ENCODE data around the gene TENM3. TPM values are rescaled to one million over a fixed set of nuclear protein-coding genes. Genes with fewer than 3 reads are reported as not detected.

The TENM3 gene
- total RNA-seq, 1 experiment from 2014 or later, result 0.87 TPM

GRCh38 chr4:182222766-182223165 is 20.4 kb upstream of the TENM3 start:
- H3K27me3 ChIP-seq (ENCODE audit: low read length), result no peaks in the 10 kb centered on the region
- no peak overlapping the region for H3K27ac ChIP-seq (ENCODE audit: low read length)
- H3K79me2 ChIP-seq (ENCODE audit: low read length), result no peaks in the 10 kb centered on the region
- no peak overlapping the region for H2AFZ ChIP-seq (ENCODE audit: low read length)
- no peaks in the 10 kb centered on the region for H4K20me1 ChIP-seq (ENCODE audit: low read length)
- H3K4me3 ChIP-seq (ENCODE audit: low read length), result no peak overlapping the region
- H3K4me1 ChIP-seq (ENCODE audit: insufficient read depth, low read length), result no peaks in the 10 kb centered on the region
- H3K9ac ChIP-seq (ENCODE audit: low read length), result no peak overlapping the region
- H3K9me2 ChIP-seq (replicated peaks; ENCODE audit: low read length), result no peaks in the 10 kb centered on the region
- no peak overlapping the region for H3K4me2 ChIP-seq (ENCODE audit: low read length)
- TF ChIP-seq EZH2phosphoT487 (IDR thresholded peaks at IDR 0.05; ENCODE audit: borderline replicate concordance, low read length), result no peak
- no peak for TF ChIP-seq EZH2 (IDR thresholded peaks at IDR 0.05; ENCODE audit: low read length, unreplicated experiment)
- no peak for TF ChIP-seq CTCF (conservative IDR thresholded peaks at IDR 0.05; ENCODE audit: low read depth, low read length)
- no peaks in the 10 kb centered on the region for H3K9me3 ChIP-seq (ENCODE audit: low read length)
- POLR2A ChIA-PET (ENCODE audit: unreplicated experiment), result no interaction called here
- intact Hi-C loops (cut with micrococcal nuclease), result no loop called here
- ATAC-seq, result no peak
- CTCF ChIA-PET, result interaction anchor here (0.5 kb wide), 1 partner anchor 605 kb away, joined by 6 read pairs; no protein-coding TSS in a partner anchor
- H3K36me3 ChIP-seq (ENCODE audit: low read depth, low read length), result no peaks in the 10 kb centered on the region
- no peaks in the 10 kb centered on the region for H3F3A ChIP-seq (ENCODE audit: low read length, unreplicated experiment)
- no TSS peak for BruUV-seq (replicated peaks)
- no peak for DNase-seq

- Histone ChIP-seq H3K4me3 (ENCODE audit: low read length) (no peak overlapping the region), H3K9me3 (ENCODE audit: low read length) (no peaks in the 10 kb centered on the region), H3F3A (ENCODE audit: low read length, unreplicated experiment) (no peaks in the 10 kb centered on the region), H3K36me3 (ENCODE audit: low read depth, low read length) (no peaks in the 10 kb centered on the region), H3K9ac (ENCODE audit: low read length) (no peak overlapping the region), H3K79me2 (ENCODE audit: low read length) (no peaks in the 10 kb centered on the region), H3K9me2 (replicated peaks; ENCODE audit: low read length) (no peaks in the 10 kb centered on the region), H2AFZ (ENCODE audit: low read length) (no peak overlapping the region), H3K27me3 (ENCODE audit: low read length) (no peaks in the 10 kb centered on the region), H3K27ac (ENCODE audit: low read length) (no peak overlapping the region), H3K4me2 (ENCODE audit: low read length) (no peak overlapping the region), H3K4me1 (ENCODE audit: insufficient read depth, low read length) (no peaks in the 10 kb centered on the region), H4K20me1 (ENCODE audit: low read length) (no peaks in the 10 kb centered on the region)
- ChIA-PET POLR2A (ENCODE audit: unreplicated experiment) (no interaction called here), CTCF (no interaction called here)
- ATAC-seq, result no peak
- no TSS peak for BruUV-seq (replicated peaks)
- no peak for DNase-seq
- no peak for TF ChIP-seq EZH2phosphoT487 (IDR thresholded peaks at IDR 0.05; ENCODE audit: borderline replicate concordance, low read length)
- TF ChIP-seq CTCF (conservative IDR thresholded peaks at IDR 0.05; ENCODE audit: low read depth, low read length), result no peak
- TF ChIP-seq EZH2 (IDR thresholded peaks at IDR 0.05; ENCODE audit: low read length, unreplicated experiment), result no peak
- intact Hi-C loops (cut with micrococcal nuclease), result no loop called here
Measured at GRCh38 chr4:182223708-182224107, 19.5 kb upstream of the TENM3 start.

- Histone ChIP-seq H3K4me2 (ENCODE audit: low read length) (no peak overlapping the region), H3K9me3 (ENCODE audit: low read length) (no peaks in the 10 kb centered on the region), H3K9ac (ENCODE audit: low read length) (no peak overlapping the region), H3K9me2 (replicated peaks; ENCODE audit: low read length) (no peaks in the 10 kb centered on the region), H4K20me1 (ENCODE audit: low read length) (no peaks in the 10 kb centered on the region), H3K79me2 (ENCODE audit: low read length) (no peaks in the 10 kb centered on the region), H3K27ac (ENCODE audit: low read length) (no peak overlapping the region), H3K4me1 (ENCODE audit: insufficient read depth, low read length) (no peaks in the 10 kb centered on the region), H3K4me3 (ENCODE audit: low read length) (no peak overlapping the region), H3F3A (ENCODE audit: low read length, unreplicated experiment) (no peaks in the 10 kb centered on the region), H2AFZ (ENCODE audit: low read length) (no peak overlapping the region), H3K36me3 (ENCODE audit: low read depth, low read length) (no peaks in the 10 kb centered on the region), H3K27me3 (ENCODE audit: low read length) (no peaks in the 10 kb centered on the region)
- ChIA-PET CTCF (no interaction called here), POLR2A (ENCODE audit: unreplicated experiment) (no interaction called here)
- no peak for DNase-seq
- intact Hi-C loops (cut with micrococcal nuclease), result no loop called here
- TF ChIP-seq EZH2 (IDR thresholded peaks at IDR 0.05; ENCODE audit: low read length, unreplicated experiment) (no peak), CTCF (conservative IDR thresholded peaks at IDR 0.05; ENCODE audit: low read depth, low read length) (no peak), EZH2phosphoT487 (IDR thresholded peaks at IDR 0.05; ENCODE audit: borderline replicate concordance, low read length) (no peak)
- no peak for ATAC-seq
- no TSS peak for BruUV-seq (replicated peaks)
Measured at GRCh38 chr4:182224192-182224850, 18.9 kb upstream of the TENM3 start.
